Measurements from ENCODE around the gene RASGRF1.

RASGRF1 gene

GRCh38 chr15:78917888-78918287 lies 172.7 kb downstream of the RASGRF1 start:
- TF ChIP-seq, protein P1, sequence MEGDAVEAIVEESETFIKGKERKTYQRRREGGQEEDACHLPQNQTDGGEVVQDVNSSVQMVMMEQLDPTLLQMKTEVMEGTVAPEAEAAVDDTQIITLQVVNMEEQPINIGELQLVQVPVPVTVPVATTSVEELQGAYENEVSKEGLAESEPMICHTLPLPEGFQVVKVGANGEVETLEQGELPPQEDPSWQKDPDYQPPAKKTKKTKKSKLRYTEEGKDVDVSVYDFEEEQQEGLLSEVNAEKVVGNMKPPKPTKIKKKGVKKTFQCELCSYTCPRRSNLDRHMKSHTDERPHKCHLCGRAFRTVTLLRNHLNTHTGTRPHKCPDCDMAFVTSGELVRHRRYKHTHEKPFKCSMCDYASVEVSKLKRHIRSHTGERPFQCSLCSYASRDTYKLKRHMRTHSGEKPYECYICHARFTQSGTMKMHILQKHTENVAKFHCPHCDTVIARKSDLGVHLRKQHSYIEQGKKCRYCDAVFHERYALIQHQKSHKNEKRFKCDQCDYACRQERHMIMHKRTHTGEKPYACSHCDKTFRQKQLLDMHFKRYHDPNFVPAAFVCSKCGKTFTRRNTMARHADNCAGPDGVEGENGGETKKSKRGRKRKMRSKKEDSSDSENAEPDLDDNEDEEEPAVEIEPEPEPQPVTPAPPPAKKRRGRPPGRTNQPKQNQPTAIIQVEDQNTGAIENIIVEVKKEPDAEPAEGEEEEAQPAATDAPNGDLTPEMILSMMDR (IDR thresholded peaks at IDR 0.05; ENCODE audit: extremely low read depth, missing control alignments): no peak

DNA sequence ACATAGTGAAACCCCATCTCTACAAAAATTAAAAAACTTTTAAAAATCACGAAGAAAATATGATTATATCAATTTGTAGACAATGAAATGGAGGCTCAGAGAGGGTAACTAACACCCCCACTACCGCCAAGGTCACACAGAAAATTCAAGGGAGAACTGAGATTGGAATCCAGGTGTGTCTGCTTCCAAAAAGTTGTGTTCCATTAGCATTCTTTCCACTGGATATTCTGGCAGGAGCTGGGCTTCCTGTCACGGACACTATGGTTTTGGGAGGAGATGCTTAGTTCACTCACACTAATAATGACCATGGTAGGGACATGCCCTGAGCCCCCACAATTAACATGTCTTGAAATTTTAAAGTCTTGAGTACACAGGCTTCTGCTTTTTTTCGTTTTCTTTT lies 174.5 kb downstream of the RASGRF1 start:
- TF ChIP-seq, protein P1 (IDR thresholded peaks at IDR 0.05; ENCODE audit: extremely low read depth, missing control alignments): no peak
- no peak for DNase-seq (ENCODE audit: low spot score)

More at GRCh38 chr15:78917888-78918287, 172.7 kb downstream of the RASGRF1 start:
- DNase-seq (ENCODE audit: low spot score): no peak

DNA sequence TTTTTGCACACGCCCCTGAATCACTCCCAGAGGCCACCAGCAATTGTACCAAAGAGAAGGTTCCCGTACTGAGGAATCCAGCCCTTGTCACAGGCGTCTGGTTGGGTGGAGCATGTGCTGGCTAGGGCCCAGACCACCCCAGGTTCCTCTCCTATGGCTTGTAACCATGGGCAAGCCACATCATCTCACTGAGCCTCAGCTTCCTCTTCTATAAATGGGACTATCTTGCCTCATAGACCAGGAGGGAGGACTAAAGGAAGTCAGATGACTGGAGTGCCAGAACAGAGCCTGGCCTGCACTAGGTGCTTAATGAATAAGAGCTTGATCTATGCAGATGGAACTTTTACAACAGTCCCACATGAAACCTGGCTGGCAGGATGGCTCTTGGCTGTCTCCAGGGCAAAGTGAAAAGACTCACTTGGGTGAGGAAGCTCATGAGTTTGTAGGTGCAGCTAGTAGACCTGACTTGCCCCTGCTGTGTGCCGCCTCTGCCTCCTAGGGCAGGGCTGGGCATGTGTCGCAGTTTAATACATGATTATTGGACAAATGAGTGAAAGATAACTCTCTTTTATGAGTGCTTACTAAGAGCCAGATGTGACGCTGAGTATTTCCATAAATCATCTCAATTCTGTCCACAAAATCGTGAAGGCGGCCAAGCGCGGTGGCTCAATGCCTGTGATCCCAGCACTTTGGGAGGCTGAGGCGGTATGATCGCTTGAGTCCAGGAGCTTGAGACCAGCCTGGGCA lies 175.1 kb downstream of the RASGRF1 start:
- no peak for DNase-seq (ENCODE audit: low spot score)

DNA sequence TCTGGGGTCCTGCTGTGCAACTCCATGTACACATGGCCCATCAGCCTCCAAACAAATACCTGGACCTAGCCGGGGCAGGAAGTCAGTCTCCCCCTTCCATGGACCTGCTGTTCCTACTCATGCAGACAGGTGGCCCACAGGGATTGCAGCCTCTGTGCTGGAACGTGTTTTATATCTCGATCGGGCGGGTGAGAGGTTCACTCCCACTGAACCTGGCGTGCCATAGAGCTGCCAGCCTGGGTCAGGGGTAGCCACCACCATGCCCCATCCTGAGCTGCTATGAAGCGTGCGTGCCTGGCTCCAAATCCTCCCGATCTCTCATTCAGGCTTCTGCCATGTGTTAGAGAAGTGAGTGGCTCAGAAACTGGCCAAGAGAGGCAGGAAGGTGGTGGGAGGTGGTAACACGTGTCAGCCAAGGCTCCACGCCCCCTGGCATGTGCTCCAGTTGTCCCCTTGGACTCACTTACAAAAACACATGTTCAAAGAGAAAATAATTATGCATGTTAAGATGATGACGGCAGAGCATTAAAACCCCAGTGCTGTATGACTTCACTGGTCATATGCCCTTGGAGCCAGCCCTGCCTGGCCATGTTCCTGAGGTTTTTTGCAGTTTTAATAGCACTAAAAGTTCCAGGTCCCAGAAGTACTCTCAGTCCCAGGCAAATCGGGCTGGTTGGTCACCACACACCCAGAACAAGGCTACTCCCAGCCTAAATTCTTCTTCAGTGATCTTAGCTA lies 176.4 kb downstream of the RASGRF1 start:
- DNase-seq (ENCODE audit: low spot score): no peak
- TF ChIP-seq, protein P1 (IDR thresholded peaks at IDR 0.05; ENCODE audit: extremely low read depth, missing control alignments): no peak

More for the DNA sequence above, 175.1 kb downstream of the RASGRF1 start:
- TF ChIP-seq, protein P1 (IDR thresholded peaks at IDR 0.05; ENCODE audit: extremely low read depth, missing control alignments): no peak

GRCh38 chr15:78913012-78913411 lies 177.6 kb downstream of the RASGRF1 start:
- DNase-seq (ENCODE audit: low spot score): no peak
- TF ChIP-seq, protein P1 (IDR thresholded peaks at IDR 0.05; ENCODE audit: extremely low read depth, missing control alignments): no peak

GRCh38 chr15:78912316-78912715 lies 178.3 kb downstream of the RASGRF1 start:
- DNase-seq (ENCODE audit: low spot score): no peak
- TF ChIP-seq, protein P1 (IDR thresholded peaks at IDR 0.05; ENCODE audit: extremely low read depth, missing control alignments): no peak

DNA sequence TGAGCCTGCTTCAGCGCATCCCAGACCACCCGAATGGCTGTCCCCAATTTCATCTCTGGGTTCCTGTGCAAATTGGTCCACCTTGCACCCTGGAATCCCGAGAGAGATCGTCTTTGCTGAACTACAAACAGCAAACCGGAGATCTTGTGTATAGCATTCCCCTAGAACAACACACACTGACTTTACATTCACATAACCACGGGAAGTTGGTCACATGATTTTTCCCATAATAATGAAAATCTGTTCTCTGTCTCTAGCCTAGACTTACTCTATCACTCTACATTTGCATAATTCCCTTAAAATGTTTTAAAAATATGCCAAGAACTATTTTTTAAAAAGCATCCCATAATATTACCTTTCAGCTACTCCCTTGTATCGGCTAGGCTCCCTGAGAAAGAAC lies 180.3 kb downstream of the RASGRF1 start:
- DNase-seq (ENCODE audit: low spot score): no peak
- TF ChIP-seq, protein P1 (IDR thresholded peaks at IDR 0.05; ENCODE audit: extremely low read depth, missing control alignments): no peak
